GM12878 (cell line): ENCODE measurements around the gene COL4A5. TPM values are rescaled to one million over a fixed set of nuclear protein-coding genes. Genes with fewer than 3 reads are reported as not detected.

Experiments
- ATAC-seq: fragments of 200-7000 bp; cut with Tn5 transposase; 3 replicates; pipeline ENCODE4 v1.9.1; 2020; ENCODE audit warnings: mild to moderate bottlenecking, moderate library complexity
- BruUV-seq: library from RNA; stranded (reverse); fragments of 400-500 nt; replicated peaks from 2 replicates; lab custom pipeline; 2021; lab: Mats Ljungman, UMichigan
- CTCF ChIA-PET: fragments of 300-600 bp; sonication (Branson Sonifier 250); formaldehyde crosslinking; extraction: SDS; loops from one replicate; lab custom pipeline; 2021; ENCODE audit warnings: inconsistent platforms; lab: Yijun Ruan, JAX
- POLR2A ChIA-PET: fragments of 350-600 bp; formaldehyde crosslinking; extraction: SDS; loops from one replicate; lab custom pipeline; 2021; ENCODE audit warnings: inconsistent platforms; lab: Charles Lee
- RAD21 ChIA-PET: fragments of 300-600 bp; sonication (Branson Sonifier 250); formaldehyde crosslinking; loops from one replicate; lab custom pipeline; 2023; ENCODE audit warnings: antibody characterized with exemption; ENCODE audit not compliant: unreplicated experiment; lab: Charles Lee
- SMC1A ChIA-PET: fragments of 300-600 bp; sonication (Branson Sonifier 250); formaldehyde crosslinking; loops from one replicate; lab custom pipeline; 2023; ENCODE audit not compliant: unreplicated experiment, uncharacterized antibody; lab: Charles Lee
- DNase-seq: peaks from one replicate; pipeline ENCODE4 v3.0.0-alpha.2; 2011; ENCODE audit warnings: low read depth, low spot score
- FAIRE-seq: peaks from 3 replicates; lab custom pipeline; 2011; peaks lifted over from hg19 to GRCh38; lab: Jason Lieb, UNC
- H2AFZ ChIP-seq: 2 replicates; pipeline ENCODE4 v1.6.0; 2011; ENCODE audit warnings: low read depth, low read length, control low read depth; ENCODE audit not compliant: control insufficient read depth
- H3K27ac ChIP-seq: 2 replicates; pipeline ENCODE4 v1.5.1; 2011; ENCODE audit warnings: control low read depth; ENCODE audit not compliant: control insufficient read depth, insufficient read depth
- H3K27me3 ChIP-seq, 2 experiments: replicated peaks in 1 of 2; 2 replicates each; pipeline versions ENCODE4 v1.6.0 to v1.6.1; 2011; ENCODE audit warnings: low read length in 1 of 2; ENCODE audit not compliant: control insufficient read depth in 2 of 2, insufficient read depth in 2 of 2
- H3K36me3 ChIP-seq, 2 experiments: 2 replicates each; pipeline ENCODE4 v1.5.1; 2011; ENCODE audit warnings: low read length in 1 of 2; ENCODE audit not compliant: control insufficient read depth in 2 of 2, insufficient read depth in 2 of 2
- H3K4me1 ChIP-seq: 2 replicates; pipeline ENCODE4 v1.6.1; 2011; ENCODE audit warnings: mild to moderate bottlenecking, low read length, moderate library complexity, mixed read lengths; ENCODE audit not compliant: control insufficient read depth, insufficient read depth
- H3K4me2 ChIP-seq: 2 replicates; pipeline ENCODE4 v1.6.0; 2011; ENCODE audit warnings: control low read depth; ENCODE audit not compliant: control insufficient read depth, insufficient read depth
- H3K4me3 ChIP-seq: fragments of 200-600 bp; sonication (generic); 2 replicates; pipeline ENCODE4 v1.5.1; 2016
- H3K79me2 ChIP-seq: 2 replicates; pipeline ENCODE4 v1.6.0; 2011; ENCODE audit warnings: low read length; ENCODE audit not compliant: control insufficient read depth, insufficient read depth
- H3K9ac ChIP-seq: 2 replicates; pipeline ENCODE4 v1.8.0; 2011; ENCODE audit warnings: low read length, control low read depth, mixed read lengths; ENCODE audit not compliant: control insufficient read depth, insufficient read depth
- H3K9me3 ChIP-seq: replicated peaks from 3 replicates; pipeline ENCODE4 v1.5.1; 2011; ENCODE audit warnings: mild to moderate bottlenecking, low read length; ENCODE audit not compliant: control insufficient read depth, insufficient read depth
- H4K20me1 ChIP-seq: 2 replicates; pipeline ENCODE4 v1.6.0; 2011; ENCODE audit not compliant: control insufficient read depth, insufficient read depth
- CBFB ChIP-seq: IDR thresholded peaks from 2 replicates; pipeline ENCODE4 v1.6.1; 2016; ENCODE audit warnings: antibody characterized with exemption, low read depth
- HCFC1 ChIP-seq: fragments of 150-350 bp; IDR thresholded peaks from 2 replicates; pipeline ENCODE4 v1.6.1; 2014; ENCODE audit warnings: low read length
- MEF2A ChIP-seq: IDR thresholded peaks from 2 replicates; pipeline ENCODE4 v1.6.1; 2011; ENCODE audit warnings: low read depth, mild to moderate bottlenecking, low read length, moderate library complexity; ENCODE audit not compliant: insufficient read depth
- MEF2B ChIP-seq: fragments of 450-650 bp; IDR thresholded peaks from 2 replicates; pipeline ENCODE4 v1.6.1; 2018; ENCODE audit warnings: mild to moderate bottlenecking, moderate library complexity; ENCODE audit not compliant: partially characterized antibody, poor library complexity, severe bottlenecking
- NFYA ChIP-seq: IDR thresholded peaks from 2 replicates; pipeline ENCODE4 v1.6.1; 2011; ENCODE audit warnings: low read depth, mild to moderate bottlenecking, low read length, improper control_type of control experiment, borderline replicate concordance
- YY1 ChIP-seq: IDR thresholded peaks from 2 replicates; pipeline ENCODE4 v1.6.1; 2011; ENCODE audit warnings: low read depth, mild to moderate bottlenecking, low read length
- ZNF622 ChIP-seq: fragments of 450-650 bp; IDR thresholded peaks from 2 replicates; pipeline ENCODE4 v1.6.1; 2017; ENCODE audit warnings: mild to moderate bottlenecking, inconsistent platforms
- WGBS: methylation state at CpG from one replicate; pipeline ENCODE4 v1.1.6; 2016; ENCODE audit warnings: low lambda C conversion rate; ENCODE audit not compliant: insufficient replicate concordance, insufficient coverage; ENCODE audit errors: missing lambda C conversion rate; 5-methylcytosine and 5-hydroxymethylcytosine counted together
- in situ Hi-C: fragments of 300-500 bp; cut with MboI; formaldehyde crosslinking; loops from 9 replicates; pipeline ENCODE4 v1.14.3; 2018; ENCODE audit warnings: mixed read lengths
- intact Hi-C: fragments of 100-400 bp; cut with micrococcal nuclease; formaldehyde crosslinking; loops from one replicate; pipeline ENCODE4 v1.14.2; 2022; ENCODE audit not compliant: unreplicated experiment
- polyA plus RNA-seq, 11 experiments: library from polyadenylated mRNA; depleted of rRNA in 4 of 11; unstranded in 6 of 11; stranded (reverse) in 5 of 11; fragments of >200 nt; fragmentation: Nextera tagmentation in 4 of 11; fragmentation: Illumina TruSeq in 1 of 11; extraction: Ambion mirVana in 4 of 11; extraction: Trizol in 1 of 11; gene quantifications; 1 replicate in 1 of 11; 2 replicates in 10 of 11; pipeline versions ENCODE4 v1.2.1 to v1.2.3, GENCODE V29; 2011 to 2016; ENCODE audit warnings: inconsistent platforms in 2 of 11, missing spikeins in 2 of 11, low read depth in 1 of 11
- total RNA-seq, 4 experiments: library from RNA; depleted of rRNA in 3 of 4; stranded (reverse); fragments of >200 nt in 3 of 4; fragmentation: Illumina TruSeq in 1 of 4; extraction: Trizol in 1 of 4; gene quantifications; 2 replicates each; pipeline versions ENCODE4 v1.2.1 to v1.2.3, GENCODE V29; 2013 to 2021
- TF ChIP-seq, protein P1 (sequence below): fragments of 450-650 bp; formaldehyde crosslinking; IDR thresholded peaks from 2 replicates; pipeline ENCODE4 v1.5.0; 2022; ENCODE audit warnings: mild to moderate bottlenecking, missing genetic modification characterization
- TF ChIP-seq, protein P2 (sequence below): fragments of 450-650 bp; IDR thresholded peaks from 2 replicates; pipeline ENCODE4 v1.6.1; 2017; ENCODE audit warnings: antibody characterized with exemption, mild to moderate bottlenecking, moderate library complexity
- TF ChIP-seq, protein P3 (sequence below): fragments of 450-650 bp; IDR thresholded peaks from 2 replicates; pipeline ENCODE4 v1.6.1; 2016; ENCODE audit warnings: mild to moderate bottlenecking
- TF ChIP-seq, protein P4 (sequence below): IDR thresholded peaks from 2 replicates; pipeline ENCODE4 v1.6.1; 2012; ENCODE audit warnings: low read length, inconsistent platforms

Gene COL4A5
- total and polyA plus RNA-seq, 10 of the 15 experiments (the other 5 are each of a cell fraction or from before 2014, with no cell fraction given) = 0.13 to 2.8 (median 0.38) TPM; not detected in 1

DNA sequence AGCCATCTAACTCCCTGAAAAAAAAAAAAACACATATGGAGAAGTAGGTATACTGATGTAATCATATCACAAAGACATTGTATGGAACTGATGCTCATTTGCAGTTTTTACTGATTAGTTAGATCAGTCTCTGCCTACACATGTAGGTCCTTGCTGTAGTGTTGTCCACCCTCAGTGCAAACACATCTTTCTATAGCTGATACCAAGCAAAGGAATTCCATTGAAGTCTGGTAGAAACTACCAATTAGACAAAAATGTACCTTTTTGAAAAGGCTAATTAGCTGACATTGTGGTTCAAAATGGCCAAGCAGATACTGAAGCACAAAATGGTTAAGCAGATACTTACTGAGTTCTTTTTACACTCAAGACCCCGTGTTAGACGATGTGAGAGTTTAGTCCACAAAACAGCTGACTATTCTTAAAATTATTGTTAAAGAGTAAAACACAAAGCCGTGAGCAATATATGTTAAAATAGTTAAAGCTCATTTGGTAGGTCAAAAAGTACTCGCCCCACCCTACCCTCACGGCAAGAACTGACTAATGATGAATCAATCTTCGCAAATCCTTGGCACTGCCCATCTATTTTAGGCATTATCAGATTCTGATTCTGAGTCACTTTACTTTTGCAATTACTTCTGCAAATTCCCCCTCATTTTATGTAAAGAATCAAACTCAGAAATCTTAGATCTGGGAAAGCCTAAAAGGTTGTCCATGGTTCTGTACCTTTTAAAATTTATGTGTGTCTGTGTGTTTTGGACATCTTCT lies 41.8 kb upstream of the COL4A5 start (continued):
- TF ChIP-seq, protein P1, sequence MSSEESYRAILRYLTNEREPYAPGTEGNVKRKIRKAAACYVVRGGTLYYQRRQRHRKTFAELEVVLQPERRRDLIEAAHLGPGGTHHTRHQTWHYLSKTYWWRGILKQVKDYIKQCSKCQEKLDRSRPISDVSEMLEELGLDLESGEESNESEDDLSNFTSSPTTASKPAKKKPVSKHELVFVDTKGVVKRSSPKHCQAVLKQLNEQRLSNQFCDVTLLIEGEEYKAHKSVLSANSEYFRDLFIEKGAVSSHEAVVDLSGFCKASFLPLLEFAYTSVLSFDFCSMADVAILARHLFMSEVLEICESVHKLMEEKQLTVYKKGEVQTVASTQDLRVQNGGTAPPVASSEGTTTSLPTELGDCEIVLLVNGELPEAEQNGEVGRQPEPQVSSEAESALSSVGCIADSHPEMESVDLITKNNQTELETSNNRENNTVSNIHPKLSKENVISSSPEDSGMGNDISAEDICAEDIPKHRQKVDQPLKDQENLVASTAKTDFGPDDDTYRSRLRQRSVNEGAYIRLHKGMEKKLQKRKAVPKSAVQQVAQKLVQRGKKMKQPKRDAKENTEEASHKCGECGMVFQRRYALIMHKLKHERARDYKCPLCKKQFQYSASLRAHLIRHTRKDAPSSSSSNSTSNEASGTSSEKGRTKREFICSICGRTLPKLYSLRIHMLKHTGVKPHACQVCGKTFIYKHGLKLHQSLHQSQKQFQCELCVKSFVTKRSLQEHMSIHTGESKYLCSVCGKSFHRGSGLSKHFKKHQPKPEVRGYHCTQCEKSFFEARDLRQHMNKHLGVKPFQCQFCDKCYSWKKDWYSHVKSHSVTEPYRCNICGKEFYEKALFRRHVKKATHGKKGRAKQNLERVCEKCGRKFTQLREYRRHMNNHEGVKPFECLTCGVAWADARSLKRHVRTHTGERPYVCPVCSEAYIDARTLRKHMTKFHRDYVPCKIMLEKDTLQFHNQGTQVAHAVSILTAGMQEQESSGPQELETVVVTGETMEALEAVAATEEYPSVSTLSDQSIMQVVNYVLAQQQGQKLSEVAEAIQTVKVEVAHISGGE = no peak

DNA sequence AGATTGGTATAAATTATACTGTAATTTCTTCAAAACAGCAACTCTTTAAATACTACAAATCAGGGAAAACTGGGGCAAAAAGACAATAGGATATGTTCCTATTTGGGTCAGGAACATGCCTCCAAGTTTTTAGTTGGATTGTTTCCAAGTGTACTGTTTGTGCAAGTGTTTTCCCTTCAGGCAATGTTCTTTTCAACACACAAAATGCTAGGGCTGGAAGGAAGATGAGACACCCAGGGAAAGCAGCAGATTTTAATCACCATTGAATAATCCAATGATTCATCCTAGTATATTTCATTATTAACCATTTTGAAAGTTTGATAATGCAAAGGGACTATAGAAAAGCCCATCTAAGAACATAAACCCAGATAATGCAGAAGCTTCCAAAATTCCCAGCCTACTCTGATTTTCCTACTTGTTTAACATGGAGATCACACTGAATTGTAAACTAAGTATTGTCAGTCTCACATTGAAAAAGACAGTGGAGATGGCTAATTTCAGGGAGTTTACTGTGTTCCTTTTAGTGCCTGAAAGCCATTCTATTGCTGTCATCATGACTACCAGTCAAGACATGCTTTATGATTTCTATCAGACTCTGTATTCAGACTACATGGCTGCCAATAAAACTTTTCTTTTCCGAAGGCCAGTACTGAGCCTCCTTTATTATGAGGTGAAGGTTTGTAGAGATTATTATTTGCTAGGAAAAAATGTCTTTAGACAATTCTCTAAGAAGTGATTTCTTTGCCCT lies 40.0 kb upstream of the COL4A5 start:
- in situ Hi-C loops (no loop called here), intact Hi-C loops (no loop called here)
- ChIA-PET POLR2A (no interaction called here), SMC1A (no interaction called here), RAD21 (no interaction called here), CTCF (no interaction called here)
- no peaks in the 10 kb centered on the region for H3K4me1 ChIP-seq
- no peaks in the 10 kb centered on the region for H3K36me3 ChIP-seq
- no peak overlapping the region for H3K4me3 ChIP-seq
- no peaks in the 10 kb centered on the region for H3K27me3 ChIP-seq
- no peak overlapping the region for H3K27ac ChIP-seq
- no peak for FAIRE-seq
- no peak overlapping the region for H3K9ac ChIP-seq
- H3K9me3 ChIP-seq = no peaks in the 10 kb centered on the region
- no peak for ATAC-seq
- H3K4me2 ChIP-seq = no peak overlapping the region
- no peaks in the 10 kb centered on the region for H3K79me2 ChIP-seq
- DNase-seq = no peak
- 30% methylated on average over 1 of the region's 1 CpG for WGBS
- no TSS peak for BruUV-seq
- H2AFZ ChIP-seq = no peak overlapping the region
- H4K20me1 ChIP-seq = no peaks in the 10 kb centered on the region
- no peak for TF ChIP-seq ZNF622
- no peak for TF ChIP-seq NFYA
- TF ChIP-seq, protein P2, sequence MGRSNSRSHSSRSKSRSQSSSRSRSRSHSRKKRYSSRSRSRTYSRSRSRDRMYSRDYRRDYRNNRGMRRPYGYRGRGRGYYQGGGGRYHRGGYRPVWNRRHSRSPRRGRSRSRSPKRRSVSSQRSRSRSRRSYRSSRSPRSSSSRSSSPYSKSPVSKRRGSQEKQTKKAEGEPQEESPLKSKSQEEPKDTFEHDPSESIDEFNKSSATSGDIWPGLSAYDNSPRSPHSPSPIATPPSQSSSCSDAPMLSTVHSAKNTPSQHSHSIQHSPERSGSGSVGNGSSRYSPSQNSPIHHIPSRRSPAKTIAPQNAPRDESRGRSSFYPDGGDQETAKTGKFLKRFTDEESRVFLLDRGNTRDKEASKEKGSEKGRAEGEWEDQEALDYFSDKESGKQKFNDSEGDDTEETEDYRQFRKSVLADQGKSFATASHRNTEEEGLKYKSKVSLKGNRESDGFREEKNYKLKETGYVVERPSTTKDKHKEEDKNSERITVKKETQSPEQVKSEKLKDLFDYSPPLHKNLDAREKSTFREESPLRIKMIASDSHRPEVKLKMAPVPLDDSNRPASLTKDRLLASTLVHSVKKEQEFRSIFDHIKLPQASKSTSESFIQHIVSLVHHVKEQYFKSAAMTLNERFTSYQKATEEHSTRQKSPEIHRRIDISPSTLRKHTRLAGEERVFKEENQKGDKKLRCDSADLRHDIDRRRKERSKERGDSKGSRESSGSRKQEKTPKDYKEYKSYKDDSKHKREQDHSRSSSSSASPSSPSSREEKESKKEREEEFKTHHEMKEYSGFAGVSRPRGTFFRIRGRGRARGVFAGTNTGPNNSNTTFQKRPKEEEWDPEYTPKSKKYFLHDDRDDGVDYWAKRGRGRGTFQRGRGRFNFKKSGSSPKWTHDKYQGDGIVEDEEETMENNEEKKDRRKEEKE = no peak
- no peak for TF ChIP-seq HCFC1
- no peak for TF ChIP-seq YY1
- no peak for TF ChIP-seq MEF2B
- no peak for TF ChIP-seq MEF2A
- no peak for TF ChIP-seq CBFB
- TF ChIP-seq, protein P3, sequence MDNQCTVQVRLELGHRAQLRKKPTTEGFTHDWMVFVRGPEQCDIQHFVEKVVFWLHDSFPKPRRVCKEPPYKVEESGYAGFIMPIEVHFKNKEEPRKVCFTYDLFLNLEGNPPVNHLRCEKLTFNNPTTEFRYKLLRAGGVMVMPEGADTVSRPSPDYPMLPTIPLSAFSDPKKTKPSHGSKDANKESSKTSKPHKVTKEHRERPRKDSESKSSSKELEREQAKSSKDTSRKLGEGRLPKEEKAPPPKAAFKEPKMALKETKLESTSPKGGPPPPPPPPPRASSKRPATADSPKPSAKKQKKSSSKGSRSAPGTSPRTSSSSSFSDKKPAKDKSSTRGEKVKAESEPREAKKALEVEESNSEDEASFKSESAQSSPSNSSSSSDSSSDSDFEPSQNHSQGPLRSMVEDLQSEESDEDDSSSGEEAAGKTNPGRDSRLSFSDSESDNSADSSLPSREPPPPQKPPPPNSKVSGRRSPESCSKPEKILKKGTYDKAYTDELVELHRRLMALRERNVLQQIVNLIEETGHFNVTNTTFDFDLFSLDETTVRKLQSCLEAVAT = no peak
- TF ChIP-seq, protein P4, sequence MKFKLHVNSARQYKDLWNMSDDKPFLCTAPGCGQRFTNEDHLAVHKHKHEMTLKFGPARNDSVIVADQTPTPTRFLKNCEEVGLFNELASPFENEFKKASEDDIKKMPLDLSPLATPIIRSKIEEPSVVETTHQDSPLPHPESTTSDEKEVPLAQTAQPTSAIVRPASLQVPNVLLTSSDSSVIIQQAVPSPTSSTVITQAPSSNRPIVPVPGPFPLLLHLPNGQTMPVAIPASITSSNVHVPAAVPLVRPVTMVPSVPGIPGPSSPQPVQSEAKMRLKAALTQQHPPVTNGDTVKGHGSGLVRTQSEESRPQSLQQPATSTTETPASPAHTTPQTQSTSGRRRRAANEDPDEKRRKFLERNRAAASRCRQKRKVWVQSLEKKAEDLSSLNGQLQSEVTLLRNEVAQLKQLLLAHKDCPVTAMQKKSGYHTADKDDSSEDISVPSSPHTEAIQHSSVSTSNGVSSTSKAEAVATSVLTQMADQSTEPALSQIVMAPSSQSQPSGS = no peak
